Measurements from ENCODE around the gene SELENOI.

- TF ChIP-seq CEBPZ (IDR thresholded peaks at IDR 0.05; ENCODE audit: low read depth, low read length) (no peak), RFX5 (IDR thresholded peaks at IDR 0.05; ENCODE audit: low read depth, low read length) (no peak), BMI1 (IDR thresholded peaks at IDR 0.05; ENCODE audit: borderline replicate concordance) (no peak), MTA2 (IDR thresholded peaks at IDR 0.05; ENCODE audit: low read depth) (no peak)
- TF ChIP-seq, protein P1, sequence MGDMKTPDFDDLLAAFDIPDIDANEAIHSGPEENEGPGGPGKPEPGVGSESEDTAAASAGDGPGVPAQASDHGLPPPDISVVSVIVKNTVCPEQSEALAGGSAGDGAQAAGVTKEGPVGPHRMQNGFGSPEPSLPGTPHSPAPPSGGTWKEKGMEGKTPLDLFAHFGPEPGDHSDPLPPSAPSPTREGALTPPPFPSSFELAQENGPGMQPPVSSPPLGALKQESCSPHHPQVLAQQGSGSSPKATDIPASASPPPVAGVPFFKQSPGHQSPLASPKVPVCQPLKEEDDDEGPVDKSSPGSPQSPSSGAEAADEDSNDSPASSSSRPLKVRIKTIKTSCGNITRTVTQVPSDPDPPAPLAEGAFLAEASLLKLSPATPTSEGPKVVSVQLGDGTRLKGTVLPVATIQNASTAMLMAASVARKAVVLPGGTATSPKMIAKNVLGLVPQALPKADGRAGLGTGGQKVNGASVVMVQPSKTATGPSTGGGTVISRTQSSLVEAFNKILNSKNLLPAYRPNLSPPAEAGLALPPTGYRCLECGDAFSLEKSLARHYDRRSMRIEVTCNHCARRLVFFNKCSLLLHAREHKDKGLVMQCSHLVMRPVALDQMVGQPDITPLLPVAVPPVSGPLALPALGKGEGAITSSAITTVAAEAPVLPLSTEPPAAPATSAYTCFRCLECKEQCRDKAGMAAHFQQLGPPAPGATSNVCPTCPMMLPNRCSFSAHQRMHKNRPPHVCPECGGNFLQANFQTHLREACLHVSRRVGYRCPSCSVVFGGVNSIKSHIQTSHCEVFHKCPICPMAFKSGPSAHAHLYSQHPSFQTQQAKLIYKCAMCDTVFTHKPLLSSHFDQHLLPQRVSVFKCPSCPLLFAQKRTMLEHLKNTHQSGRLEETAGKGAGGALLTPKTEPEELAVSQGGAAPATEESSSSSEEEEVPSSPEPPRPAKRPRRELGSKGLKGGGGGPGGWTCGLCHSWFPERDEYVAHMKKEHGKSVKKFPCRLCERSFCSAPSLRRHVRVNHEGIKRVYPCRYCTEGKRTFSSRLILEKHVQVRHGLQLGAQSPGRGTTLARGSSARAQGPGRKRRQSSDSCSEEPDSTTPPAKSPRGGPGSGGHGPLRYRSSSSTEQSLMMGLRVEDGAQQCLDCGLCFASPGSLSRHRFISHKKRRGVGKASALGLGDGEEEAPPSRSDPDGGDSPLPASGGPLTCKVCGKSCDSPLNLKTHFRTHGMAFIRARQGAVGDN (IDR thresholded peaks at IDR 0.05), result no peak
Observed at GRCh38 chr2:26401739-26402541, 56.0 kb downstream of the SELENOI start, which contains the start of gene DRC1.
